ENCODE results near the gene GLI3. TPM values are rescaled to one million over a fixed set of nuclear protein-coding genes. Genes with fewer than 3 reads are reported as not detected.

Gene GLI3
- total RNA-seq, 1 donor from 2014 or later = 57.0 TPM

DNA sequence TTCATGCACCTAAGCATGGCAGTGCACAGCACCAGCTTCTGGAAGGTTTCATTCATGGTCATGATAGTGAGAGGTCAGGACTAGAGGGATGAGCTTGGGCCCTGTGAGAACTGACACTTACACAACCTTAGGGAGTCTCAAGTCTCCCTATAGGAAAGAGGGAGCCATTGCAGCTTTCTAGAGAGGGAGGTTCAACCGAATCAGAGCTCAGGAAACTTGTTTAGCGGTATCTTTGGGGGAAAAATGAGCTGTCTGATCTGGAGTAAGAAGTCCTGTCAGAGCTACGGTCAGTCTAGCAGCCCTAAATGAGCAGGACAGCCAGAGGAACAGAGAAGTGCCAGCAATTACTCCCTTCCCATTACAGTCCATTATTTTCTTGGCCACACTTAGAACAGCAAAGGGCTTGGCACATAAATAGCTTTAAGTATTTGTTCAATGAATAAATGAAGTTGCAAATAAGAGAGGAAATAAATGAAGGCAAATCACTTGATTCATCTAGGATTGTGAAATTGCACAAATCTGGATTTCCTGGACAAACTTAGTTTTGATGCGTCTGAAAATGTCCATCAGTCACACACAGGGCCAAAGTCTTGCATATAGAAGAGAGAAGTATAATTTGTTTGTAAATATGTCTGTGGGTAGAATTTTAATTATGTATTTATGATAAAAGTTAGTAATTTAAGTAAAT is 262.0 kb downstream of the GLI3 start:
- H3K4me1 Mint-ChIP-seq (ENCODE audit: unreplicated experiment) = peaks cover 12% of the 10 kb centered on the region
- TF ChIP-seq, protein P1, sequence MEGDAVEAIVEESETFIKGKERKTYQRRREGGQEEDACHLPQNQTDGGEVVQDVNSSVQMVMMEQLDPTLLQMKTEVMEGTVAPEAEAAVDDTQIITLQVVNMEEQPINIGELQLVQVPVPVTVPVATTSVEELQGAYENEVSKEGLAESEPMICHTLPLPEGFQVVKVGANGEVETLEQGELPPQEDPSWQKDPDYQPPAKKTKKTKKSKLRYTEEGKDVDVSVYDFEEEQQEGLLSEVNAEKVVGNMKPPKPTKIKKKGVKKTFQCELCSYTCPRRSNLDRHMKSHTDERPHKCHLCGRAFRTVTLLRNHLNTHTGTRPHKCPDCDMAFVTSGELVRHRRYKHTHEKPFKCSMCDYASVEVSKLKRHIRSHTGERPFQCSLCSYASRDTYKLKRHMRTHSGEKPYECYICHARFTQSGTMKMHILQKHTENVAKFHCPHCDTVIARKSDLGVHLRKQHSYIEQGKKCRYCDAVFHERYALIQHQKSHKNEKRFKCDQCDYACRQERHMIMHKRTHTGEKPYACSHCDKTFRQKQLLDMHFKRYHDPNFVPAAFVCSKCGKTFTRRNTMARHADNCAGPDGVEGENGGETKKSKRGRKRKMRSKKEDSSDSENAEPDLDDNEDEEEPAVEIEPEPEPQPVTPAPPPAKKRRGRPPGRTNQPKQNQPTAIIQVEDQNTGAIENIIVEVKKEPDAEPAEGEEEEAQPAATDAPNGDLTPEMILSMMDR (IDR thresholded peaks at IDR 0.05) = no peak
- H3K27ac Mint-ChIP-seq (ENCODE audit: unreplicated experiment) = no peak overlapping the region
- no peak for DNase-seq (ENCODE audit: extremely low spot score, unreplicated experiment)
- H3K4me3 Mint-ChIP-seq (ENCODE audit: unreplicated experiment) = no peak overlapping the region
- peaks cover 41% of the 10 kb centered on the region for H3K36me3 Mint-ChIP-seq (ENCODE audit: unreplicated experiment)
- no peaks in the 10 kb centered on the region for H3K9me3 Mint-ChIP-seq (ENCODE audit: unreplicated experiment)
- no peaks in the 10 kb centered on the region for H3K27me3 Mint-ChIP-seq (ENCODE audit: unreplicated experiment)

DNA sequence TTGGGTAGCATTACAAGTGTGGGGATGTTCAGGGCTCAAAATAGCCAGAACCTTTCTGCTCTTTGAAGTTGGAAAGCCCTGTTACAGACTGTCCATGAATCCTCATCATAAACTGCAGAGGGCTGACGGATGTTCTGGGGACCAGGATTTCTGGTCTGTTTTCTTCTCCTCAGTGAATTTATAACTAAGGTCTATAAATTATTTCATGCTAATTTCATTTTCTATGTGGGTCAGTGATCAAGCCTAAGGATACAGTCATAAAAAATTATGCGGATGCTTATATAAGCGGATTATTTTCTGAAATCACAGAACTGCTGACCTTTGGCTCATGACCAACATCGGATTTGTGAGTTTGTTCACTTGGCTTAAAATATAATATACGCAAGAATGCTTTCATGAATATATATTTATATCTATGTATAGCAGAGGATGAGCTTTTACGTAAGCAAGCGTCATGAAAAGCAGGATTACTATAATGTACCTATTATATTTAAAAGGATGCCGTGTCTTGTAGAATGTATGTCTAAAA is 263.7 kb downstream of the GLI3 start:
- no peaks in the 10 kb centered on the region for H3K9me3 Mint-ChIP-seq (ENCODE audit: unreplicated experiment)
- TF ChIP-seq, protein P1 (IDR thresholded peaks at IDR 0.05) = no peak
- peaks cover 43% of the 10 kb centered on the region for H3K36me3 Mint-ChIP-seq (ENCODE audit: unreplicated experiment)
- H3K27me3 Mint-ChIP-seq (ENCODE audit: unreplicated experiment) = no peaks in the 10 kb centered on the region
- H3K4me3 Mint-ChIP-seq (ENCODE audit: unreplicated experiment) = no peak overlapping the region
- peaks cover 8% of the 10 kb centered on the region for H3K4me1 Mint-ChIP-seq (ENCODE audit: unreplicated experiment)
- DNase-seq (ENCODE audit: extremely low spot score, unreplicated experiment) = no peak
- no peak overlapping the region for H3K27ac Mint-ChIP-seq (ENCODE audit: unreplicated experiment)

DNA sequence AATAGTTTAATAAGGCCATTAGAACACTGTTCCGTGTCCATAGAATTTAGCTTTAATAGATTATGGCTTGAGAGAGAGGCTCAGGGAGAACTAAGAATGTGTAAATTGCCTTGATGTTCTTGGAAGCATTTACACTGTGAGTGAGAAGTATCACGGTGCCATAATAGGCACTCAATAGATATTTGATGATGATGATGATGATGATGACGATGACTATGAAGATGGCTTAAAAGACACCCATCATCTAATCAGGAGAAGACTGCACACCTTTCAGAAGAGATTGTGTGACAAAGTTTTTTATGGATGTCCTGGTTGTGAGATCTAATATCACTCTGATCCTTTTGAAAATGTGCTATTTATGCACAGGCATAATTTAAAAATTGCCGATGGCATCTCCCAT is 264.2 kb downstream of the GLI3 start:
- DNase-seq (ENCODE audit: extremely low spot score, unreplicated experiment) = no peak
- Mint-ChIP-seq H3K27me3 (ENCODE audit: unreplicated experiment) (no peaks in the 10 kb centered on the region), H3K4me3 (ENCODE audit: unreplicated experiment) (no peak overlapping the region), H3K27ac (ENCODE audit: unreplicated experiment) (no peak overlapping the region), H3K9me3 (ENCODE audit: unreplicated experiment) (no peaks in the 10 kb centered on the region), H3K36me3 (ENCODE audit: unreplicated experiment) (peaks cover 39% of the 10 kb centered on the region), H3K4me1 (ENCODE audit: unreplicated experiment) (peaks cover 10% of the 10 kb centered on the region)
- TF ChIP-seq, protein P1 (IDR thresholded peaks at IDR 0.05) = no peak

DNA sequence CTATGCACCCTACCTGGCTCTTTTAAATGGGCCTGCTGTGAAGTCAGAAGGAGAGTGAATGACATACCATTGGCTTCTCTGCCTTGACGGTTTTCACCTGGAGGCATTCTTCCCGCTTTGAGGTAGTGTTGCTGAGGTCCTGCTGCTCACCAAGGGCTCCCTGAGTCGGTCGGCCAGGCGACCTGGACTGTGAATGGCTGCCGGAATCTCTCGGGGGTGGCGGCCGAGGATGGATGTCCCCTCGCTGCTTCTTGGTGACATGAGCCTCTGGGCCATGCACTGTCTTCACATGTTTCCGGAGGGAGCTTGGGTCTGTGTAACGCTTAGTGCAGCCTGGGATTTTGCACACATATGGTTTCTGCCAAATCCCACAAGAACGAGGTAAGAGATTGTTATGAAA is 264.7 kb downstream of the GLI3 start:
- Mint-ChIP-seq H3K27ac (ENCODE audit: unreplicated experiment) (no peak overlapping the region), H3K4me3 (ENCODE audit: unreplicated experiment) (no peak overlapping the region), H3K4me1 (ENCODE audit: unreplicated experiment) (peaks cover 12% of the 10 kb centered on the region), H3K9me3 (ENCODE audit: unreplicated experiment) (no peaks in the 10 kb centered on the region), H3K36me3 (ENCODE audit: unreplicated experiment) (peaks cover 44% of the 10 kb centered on the region), H3K27me3 (ENCODE audit: unreplicated experiment) (no peaks in the 10 kb centered on the region)
- no peak for DNase-seq (ENCODE audit: extremely low spot score, unreplicated experiment)
- TF ChIP-seq, protein P1 (IDR thresholded peaks at IDR 0.05) = no peak

DNA sequence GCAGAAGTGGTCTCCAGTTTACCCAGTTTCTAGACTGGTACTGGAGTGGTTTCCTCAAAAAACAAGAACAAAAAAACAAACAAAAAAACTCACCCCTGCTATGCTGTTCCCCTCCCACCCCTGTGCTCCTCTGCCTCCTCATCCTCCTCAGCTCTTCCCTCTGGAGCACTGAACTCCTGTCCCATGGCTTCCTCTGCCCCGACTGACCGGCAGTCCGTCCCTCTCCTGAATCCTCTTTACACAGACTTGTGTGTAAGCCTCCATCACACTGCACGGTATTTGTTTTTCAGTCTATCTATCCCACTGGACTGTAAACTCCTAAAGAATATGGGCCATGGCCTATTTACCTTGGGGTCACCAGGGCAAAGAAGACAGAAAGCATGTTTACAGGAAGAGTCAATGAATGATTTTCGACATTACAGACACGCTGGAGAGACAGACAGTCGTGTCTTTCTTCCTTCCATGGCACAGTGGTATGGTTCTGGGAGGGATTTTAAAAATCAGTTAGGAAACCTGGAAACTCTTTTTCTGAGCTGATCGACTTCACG is 265.3 kb downstream of the GLI3 start:
- no peaks in the 10 kb centered on the region for H3K27me3 Mint-ChIP-seq (ENCODE audit: unreplicated experiment)
- TF ChIP-seq, protein P1 (IDR thresholded peaks at IDR 0.05) = no peak
- peaks cover 47% of the 10 kb centered on the region for H3K36me3 Mint-ChIP-seq (ENCODE audit: unreplicated experiment)
- H3K4me3 Mint-ChIP-seq (ENCODE audit: unreplicated experiment) = no peak overlapping the region
- no peaks in the 10 kb centered on the region for H3K9me3 Mint-ChIP-seq (ENCODE audit: unreplicated experiment)
- DNase-seq (ENCODE audit: extremely low spot score, unreplicated experiment) = no peak
- H3K27ac Mint-ChIP-seq (ENCODE audit: unreplicated experiment) = no peak overlapping the region
- peaks cover 12% of the 10 kb centered on the region for H3K4me1 Mint-ChIP-seq (ENCODE audit: unreplicated experiment)
